HG03520 (cell line): ENCODE measurements around the gene INPP5J.
"Not testable (repeated sequence)": the region's sequence is repeated elsewhere in the genome, so short reads cannot be mapped to it uniquely, and the experiment has no call there.

Experiments
- ATAC-seq: cut with Tn5 transposase; IDR thresholded peaks from one replicate; pipeline ENCODE4 v1.9.1; 2021; ENCODE audit warnings: mild to moderate bottlenecking, moderate library complexity; ENCODE audit not compliant: unreplicated experiment

INPP5J gene

GRCh38 chr22:31122532-31123291, at the start of gene INPP5J:
INPP5J (plus strand) TSS chr22:31122966; CDS start chr22:31123015, 49 bp downstream.
- no peak for ATAC-seq

DNA sequence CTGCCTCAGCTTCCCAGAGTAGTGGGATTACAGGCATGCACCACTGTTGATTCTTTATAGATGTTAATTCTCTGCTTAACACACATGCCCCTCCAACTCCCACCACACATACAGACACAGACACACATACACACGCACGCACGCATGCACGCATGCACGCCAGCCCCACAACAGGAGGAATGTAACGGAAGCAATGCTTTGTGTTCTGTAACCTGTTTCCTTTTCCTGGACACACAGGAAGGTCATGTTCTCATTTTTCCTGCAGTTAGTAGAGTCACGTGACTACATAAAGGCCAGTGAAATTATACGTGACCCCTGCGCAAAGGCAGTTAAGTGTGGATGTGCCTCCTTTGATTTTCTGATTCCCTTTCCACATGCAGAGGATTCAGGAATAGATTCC, 49.6 kb upstream of the INPP5J start:
- not testable (repeated sequence) for ATAC-seq

DNA sequence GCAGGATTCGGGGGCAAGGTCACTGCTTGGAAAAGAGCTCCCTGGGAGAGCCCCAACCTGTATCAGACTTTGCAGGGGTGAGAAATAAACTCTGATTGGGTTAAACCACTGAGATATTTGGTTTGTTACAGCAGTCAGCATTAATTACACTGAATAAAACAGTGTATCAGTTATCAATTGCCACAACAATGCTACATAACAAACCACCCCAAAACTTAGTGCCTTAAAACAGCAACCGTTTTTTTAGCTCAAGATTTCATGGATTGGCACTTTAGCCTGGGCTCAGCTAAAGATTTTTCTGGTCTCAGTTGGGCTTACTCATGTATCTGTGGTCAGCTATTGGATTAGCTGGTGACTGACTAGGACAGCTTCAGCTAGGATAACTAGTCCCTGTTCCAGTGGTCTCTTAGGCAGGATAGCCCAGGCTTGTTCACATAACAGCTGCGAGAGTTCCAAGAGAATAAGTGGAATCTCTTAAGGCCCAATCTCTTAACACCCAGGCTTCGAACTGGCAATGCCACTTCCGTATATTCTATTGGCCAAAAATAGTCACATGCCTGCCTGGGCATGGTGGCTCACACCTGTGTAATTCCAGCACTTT, 49.1 kb upstream of the INPP5J start:
- not testable (repeated sequence) for ATAC-seq

- ATAC-seq: no peak
Measured at GRCh38 chr22:31075961-31076360, 46.8 kb upstream of the INPP5J start.

DNA sequence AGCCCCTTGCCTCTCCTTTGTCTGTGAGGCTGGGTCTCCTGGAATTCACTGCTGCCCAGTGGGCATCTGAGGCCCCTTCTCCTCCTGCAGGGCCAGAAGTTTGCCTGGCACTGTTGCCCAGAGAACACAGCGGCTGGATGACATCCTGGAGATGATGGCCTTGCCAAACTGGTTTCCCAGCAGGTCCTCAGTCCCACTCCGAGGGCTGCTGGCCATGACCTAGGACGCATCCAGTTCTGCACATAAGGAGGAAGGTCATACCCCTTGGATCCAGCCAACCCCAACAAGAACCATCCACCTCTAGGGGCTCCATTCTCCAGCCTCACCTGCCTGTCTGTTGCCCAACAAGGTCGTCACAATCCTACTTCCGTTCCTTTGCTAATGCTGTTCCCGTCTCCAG, 45.1 kb upstream of the INPP5J start:
- no peak for ATAC-seq

- ATAC-seq: not testable (repeated sequence)
Measured at GRCh38 chr22:31078389-31078788, 44.4 kb upstream of the INPP5J start.

- no peak for ATAC-seq
Measured at GRCh38 chr22:31079095-31079642, 43.6 kb upstream of the INPP5J start.

DNA sequence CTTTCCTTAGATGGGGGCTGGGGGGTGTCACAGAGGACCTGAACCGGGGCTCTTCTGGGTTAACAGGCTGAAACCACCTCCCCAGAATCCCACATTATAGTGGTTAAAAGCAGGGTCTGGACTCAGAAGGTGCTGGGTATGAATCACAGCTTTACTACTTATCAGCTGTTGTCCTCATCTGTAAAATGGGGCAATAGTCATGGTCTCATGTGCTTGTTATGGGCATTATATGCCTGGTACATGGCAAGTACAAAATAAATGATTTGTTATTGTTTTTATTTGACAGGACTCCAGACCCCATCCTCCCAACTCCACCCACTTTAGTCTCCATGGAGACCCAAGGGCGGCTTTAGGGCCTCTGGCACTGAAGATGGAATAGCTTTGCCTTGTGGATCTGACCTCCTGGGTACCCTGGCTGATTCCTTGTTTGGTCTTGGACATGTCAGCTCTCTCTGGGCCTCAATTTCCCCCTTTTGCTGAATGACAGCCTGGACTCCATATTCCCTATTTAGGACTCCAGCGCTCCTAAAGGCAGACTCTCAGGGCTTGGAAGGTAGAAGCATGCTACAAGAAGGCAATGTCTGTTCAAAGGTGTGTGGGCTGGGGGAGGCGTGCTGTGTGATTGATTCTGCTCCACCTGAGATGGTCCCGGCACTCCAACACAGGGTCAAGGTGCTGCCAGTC, 42.5 kb upstream of the INPP5J start:
- ATAC-seq: no peak

DNA sequence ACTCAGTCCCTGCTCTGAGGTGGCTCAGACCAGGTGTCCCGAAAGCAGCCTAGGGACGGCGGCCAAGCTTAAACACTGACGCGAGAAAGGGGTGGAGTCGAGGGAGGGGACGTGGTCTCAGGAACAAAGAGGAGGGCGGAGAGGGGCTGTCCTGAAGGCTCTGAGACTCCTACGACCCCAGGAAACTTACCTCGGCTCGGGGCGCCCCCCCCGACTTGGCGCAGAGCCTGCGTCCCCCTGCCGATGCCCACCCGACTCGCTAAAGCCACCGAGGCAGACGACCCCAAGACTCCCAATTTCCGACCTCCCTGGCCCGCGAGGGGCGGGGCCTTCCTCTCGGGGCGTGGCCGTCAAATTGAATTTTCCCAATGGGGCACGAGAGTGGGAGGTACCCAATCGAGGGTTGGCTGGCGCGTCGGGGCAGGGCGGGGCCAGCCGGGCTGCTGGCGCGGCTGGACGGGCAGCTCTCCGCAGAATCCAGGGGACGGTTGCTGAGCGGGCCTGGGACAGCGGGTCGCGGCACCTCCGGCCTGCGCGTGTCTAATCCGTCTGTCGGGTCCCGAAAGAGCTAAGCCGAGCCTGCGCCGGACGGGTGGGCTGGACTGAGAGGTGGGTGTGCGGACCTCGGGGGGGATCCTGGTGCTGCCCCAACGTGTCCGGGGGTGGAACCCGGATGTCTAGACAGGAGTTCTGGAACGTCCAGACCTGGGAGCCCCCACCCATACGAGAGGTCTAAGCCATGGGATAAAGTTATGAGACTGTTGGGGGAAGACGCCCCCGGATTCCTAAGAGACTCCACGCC, 41.7 kb upstream of the INPP5J start, which contains the start of gene SMTN:
Gene SMTN, plus strand, starts transcription at position 471 of the 802 bp plus-strand sequence. CDS start 1,941 bp downstream, outside the sequence.
- ATAC-seq: peak; percentile 60

GRCh38 chr22:31081963-31082605, 40.7 kb upstream of the INPP5J start:
- no peak for ATAC-seq

DNA sequence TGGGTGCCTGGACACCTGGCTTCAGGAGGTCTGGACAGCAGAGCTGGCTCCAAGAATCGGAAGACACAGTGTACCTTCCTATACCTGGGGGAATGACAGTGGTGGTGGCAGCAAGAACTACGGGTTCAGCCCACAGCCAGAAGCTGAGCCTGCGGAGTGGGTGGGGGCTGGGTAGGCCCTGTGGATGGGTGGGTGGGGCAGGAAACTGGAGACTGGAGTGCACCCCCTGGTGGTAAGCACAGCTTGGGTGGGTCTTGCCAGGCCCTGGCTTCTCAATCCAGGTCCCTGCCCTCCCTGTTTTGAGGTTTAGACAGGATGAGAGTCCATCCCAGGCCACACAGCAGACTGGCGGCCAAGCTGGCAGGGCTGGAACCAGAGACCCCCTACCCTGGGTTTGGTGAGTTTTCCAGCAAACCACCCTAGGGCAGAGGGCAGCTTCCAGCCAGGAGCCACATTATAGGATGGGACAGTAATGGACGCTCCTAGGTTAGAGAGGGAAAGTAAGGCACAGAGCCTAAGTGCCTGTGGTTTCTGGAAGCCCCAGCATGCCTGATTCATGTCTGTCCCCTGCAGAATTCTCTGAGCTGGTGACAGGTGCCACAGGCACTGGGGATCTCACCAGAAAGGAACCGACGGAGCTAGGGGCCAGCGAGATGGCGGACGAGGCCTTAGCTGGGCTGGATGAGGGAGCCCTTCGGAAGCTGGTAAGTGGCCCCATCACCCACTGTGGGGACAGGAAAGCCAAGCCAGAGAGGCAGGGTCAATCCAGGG, 40.0 kb upstream of the INPP5J start:
- no peak for ATAC-seq

DNA sequence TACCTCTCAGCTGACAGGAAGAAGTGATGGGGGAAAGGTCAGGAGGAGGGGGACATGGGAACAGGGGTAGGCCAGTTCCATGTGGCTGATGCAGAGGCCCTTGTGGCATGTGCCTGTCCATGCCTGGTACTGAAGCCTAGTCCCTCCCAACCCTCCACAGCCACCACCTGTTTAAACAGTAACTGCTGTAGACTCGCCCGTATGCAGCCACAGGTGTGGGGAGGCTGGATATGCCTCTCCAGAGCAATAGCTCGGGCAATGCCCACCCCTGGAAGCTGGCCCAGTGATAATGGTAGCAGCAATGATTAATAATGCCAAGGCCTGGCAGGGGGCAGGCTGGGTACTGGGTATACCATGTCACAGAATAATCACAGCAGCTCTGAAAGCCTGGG, 39.4 kb upstream of the INPP5J start:
- no peak for ATAC-seq

DNA sequence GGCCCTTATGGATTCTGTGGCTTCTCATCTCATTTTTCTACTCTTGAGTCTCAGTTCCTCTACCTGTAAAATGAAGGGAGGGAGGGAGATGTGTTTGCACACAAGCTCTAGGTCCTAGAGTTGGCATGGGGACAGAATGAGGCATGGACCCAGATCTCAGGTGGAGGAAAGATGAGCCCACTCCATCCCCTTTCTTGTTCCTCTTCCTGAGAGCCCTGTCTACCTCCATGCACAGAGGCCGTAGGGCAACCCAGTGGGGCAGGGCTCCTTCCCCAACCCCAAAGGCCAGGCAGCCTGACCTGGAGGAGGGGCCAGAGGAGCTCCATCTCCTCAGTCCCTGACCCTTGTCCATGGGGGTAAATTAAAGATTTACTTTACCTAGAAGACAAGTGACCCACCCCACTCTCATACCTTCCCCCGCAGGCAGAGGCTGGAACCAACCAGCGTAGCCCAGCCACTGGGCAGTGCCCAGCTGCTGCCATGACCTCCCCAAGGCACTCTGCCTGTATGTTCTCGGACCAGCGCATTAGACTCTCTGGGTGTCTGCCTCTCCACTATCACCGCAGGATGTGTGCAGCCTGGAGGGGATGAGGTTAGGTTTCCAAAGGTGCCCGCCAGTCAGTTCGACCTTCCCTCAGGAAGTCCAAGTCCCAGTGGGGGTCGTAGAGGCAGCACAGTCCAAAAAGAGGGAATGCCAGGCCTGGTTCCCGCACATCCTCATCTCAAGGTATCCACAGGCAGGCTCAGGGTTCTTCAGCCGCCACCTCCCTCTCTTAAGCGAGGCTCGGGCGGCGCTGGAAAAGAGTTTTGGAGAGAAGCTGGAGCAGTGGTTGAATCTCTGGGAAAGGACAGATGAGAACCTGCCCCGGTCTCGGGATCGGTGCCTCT, 38.6 kb upstream of the INPP5J start:
- ATAC-seq: no peak

DNA sequence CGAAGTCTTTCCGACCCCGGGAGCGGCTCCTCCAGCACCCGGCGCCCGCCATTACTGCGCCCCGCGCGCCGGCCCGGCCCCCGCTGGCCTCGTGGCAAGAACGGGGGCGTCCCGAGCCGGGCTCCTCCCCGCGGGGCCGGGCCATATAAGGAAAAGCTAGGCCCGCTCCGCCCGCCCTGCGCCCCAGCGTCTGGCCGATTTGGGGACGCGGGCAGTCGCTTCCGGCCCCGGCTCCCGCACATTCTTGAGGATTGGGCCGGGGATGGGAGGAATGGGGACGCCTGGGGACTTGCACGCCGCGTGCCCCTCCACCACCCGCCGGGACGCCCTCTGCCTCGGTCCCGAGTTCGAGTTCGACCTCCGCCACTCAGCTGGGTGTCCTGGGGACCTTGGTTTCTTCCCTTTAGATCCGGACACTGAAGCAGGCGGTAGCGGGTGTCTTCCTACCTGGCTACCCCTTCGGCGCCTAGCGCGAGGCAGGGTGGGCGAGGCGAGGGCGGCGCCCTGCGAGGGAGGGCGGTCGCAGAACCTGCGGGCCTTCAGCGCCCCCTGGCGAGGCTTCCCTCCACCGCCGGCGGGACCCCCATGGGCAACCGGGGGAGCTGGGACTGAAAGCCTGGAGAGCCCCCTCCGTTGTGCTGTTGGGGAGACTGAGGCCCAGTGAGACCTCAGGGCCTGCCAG, 37.8 kb upstream of the INPP5J start:
- ATAC-seq: peak; percentile 58

DNA sequence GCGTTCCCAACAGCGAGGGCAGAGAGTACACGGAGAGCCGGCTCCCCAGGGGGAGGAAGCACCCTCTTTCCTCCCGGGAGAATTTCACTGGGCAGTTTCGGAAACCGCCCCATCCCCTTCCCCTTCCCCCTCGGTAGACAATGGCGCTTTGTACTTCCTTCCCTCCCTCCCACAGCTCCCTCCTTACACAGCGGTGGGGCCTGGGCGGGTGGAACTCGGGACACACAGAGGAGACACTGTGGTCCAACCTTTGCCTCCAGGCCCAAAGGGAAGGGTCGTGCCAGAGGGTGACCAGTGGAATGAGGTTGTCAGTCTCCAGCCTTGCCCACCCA, 37.3 kb upstream of the INPP5J start:
- ATAC-seq: no peak

DNA sequence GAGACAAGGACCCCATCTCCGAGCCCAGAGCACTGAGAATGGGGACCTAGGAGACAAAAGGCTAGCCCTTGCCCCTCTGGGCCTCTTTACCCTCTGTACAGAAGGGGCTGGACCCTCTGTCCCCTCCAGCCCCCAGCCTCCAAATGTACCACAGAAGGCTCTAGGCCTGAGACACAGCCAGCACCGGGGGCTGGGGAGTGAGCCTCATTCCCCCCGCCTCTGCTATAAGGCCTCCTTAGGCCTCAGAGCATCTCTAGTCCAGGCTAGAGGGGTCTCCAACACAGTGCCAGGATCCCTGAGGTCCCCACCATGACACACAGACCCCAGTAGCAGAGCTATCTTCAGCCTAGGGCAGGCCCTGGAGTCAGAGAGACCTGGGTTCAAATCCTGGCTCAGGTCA, 36.8 kb upstream of the INPP5J start:
- ATAC-seq: no peak

GRCh38 chr22:31086703-31087330, 35.9 kb upstream of the INPP5J start:
- no peak for ATAC-seq
